Upper lobe of left lung (tissue), 6 donors: ENCODE measurements around the gene HMGCS1. TPM values are rescaled to one million over a fixed set of nuclear protein-coding genes. Genes with fewer than 3 reads are reported as not detected.
"Not testable (repeated sequence)": the region's sequence is repeated elsewhere in the genome, so short reads cannot be mapped to it uniquely, and the experiment has no call there.

Experiments
- ATAC-seq, 2 donors: fragments of 200-7000 bp; cut with Tn5 transposase; one replicate each; pipeline ENCODE4 v1.9.1; 2022; ENCODE audit warnings: mild to moderate bottlenecking in 2 of 2, moderate library complexity in 2 of 2; ENCODE audit not compliant: low FRiP score in 2 of 2
- DNase-seq, 2 donors: peaks; one replicate each; pipeline ENCODE4 v3.0.0-alpha.2; 2019 to 2020
- H3K27ac ChIP-seq, 4 donors: fragments of 200-600 bp; sonication (generic); one replicate each; pipeline ENCODE4 v1.5.1; 2016 to 2019
- H3K27me3 ChIP-seq, 4 donors: fragments of 200-600 bp; sonication (generic); one replicate each; pipeline ENCODE4 v1.5.1; 2017 to 2019
- H3K36me3 ChIP-seq, 4 donors: fragments of 200-600 bp; sonication (generic); one replicate each; pipeline ENCODE4 v1.5.1; 2016 to 2019
- H3K4me1 ChIP-seq, 4 donors: fragments of 200-600 bp; sonication (generic); one replicate each; pipeline ENCODE4 v1.5.1; 2018 to 2019
- H3K4me3 ChIP-seq, 4 donors: fragments of 200-600 bp; sonication (generic); one replicate each; pipeline ENCODE4 v1.5.1; 2017 to 2019; ENCODE audit warnings: mild to moderate bottlenecking in 2 of 4, moderate library complexity in 1 of 4
- H3K9me3 ChIP-seq, 4 donors: fragments of 200-600 bp; sonication (generic); one replicate each; pipeline ENCODE4 v1.5.1; 2018 to 2019
- CTCF ChIP-seq, 6 experiments: fragments of 450-650 bp in 4 of 6; fragments of 200-600 bp in 2 of 6; sonication (generic) in 2 of 6; IDR thresholded peaks; one replicate each; pipeline ENCODE4 v1.5.1; 2016 to 2019; ENCODE audit warnings: antibody characterized with exemption in 6 of 6
- EP300 ChIP-seq, 4 donors: sonication (generic); formaldehyde crosslinking; IDR thresholded peaks; one replicate each; pipeline ENCODE4 v1.5.1; 2017; ENCODE audit warnings: antibody characterized with exemption in 4 of 4, control low read depth in 2 of 4
- POLR2A ChIP-seq, 4 donors: fragments of 450-650 bp; IDR thresholded peaks; one replicate each; pipeline ENCODE4 v1.5.1; 2016 to 2017; ENCODE audit warnings: antibody characterized with exemption in 4 of 4, mild to moderate bottlenecking in 2 of 4
- POLR2AphosphoS5 ChIP-seq, 2 donors: sonication (generic); formaldehyde crosslinking; IDR thresholded peaks; one replicate each; pipeline ENCODE4 v1.5.1; 2017; ENCODE audit warnings: antibody characterized with exemption in 2 of 2
- WGBS, 2 donors: methylation state at CpG; one replicate each; pipeline ENCODE4 v1.1.5; 2017 to 2018; 5-methylcytosine and 5-hydroxymethylcytosine counted together
- total RNA-seq, 6 donors: library from RNA; depleted of rRNA in 4 of 6; stranded (reverse); fragments of >200 nt in 4 of 6; gene quantifications; one replicate each; pipeline versions ENCODE4 v1.1.0 to v1.2.1, GENCODE V29; 2016 to 2021
- donor health status: DM: no; HTN: no; CAD: no; lungs with moderate emphysema.
- donor health status: DM: no; HTN: yes; CAD: no; lungs with severe emphysema.

The HMGCS1 gene
- total RNA-seq, 6 donors from 2014 or later: 47.1 to 174 (median 107) TPM

GRCh38 chr5:43332401-43332800, 19.2 kb upstream of the HMGCS1 start:
- Histone ChIP-seq H3K36me3 (no peaks in the 10 kb centered on the region), H3K27me3 (no peaks in the 10 kb centered on the region), H3K9me3 (peaks cover 0 to 17% (median 9%) of the 10 kb centered on the region in 4 donors), H3K4me1 (no peaks in the 10 kb centered on the region), H3K27ac (no peak overlapping the region), H3K4me3 (no peak overlapping the region)
- WGBS, 2 donors: 85 to 88% methylated on average over 1 of the region's 1 CpG
- ATAC-seq: no peak
- DNase-seq: no peak
- TF ChIP-seq EP300 (IDR thresholded peaks at IDR 0.05) (no peak), POLR2A (IDR thresholded peaks at IDR 0.05) (no peak), CTCF (IDR thresholded peaks at IDR 0.05) (no peak), POLR2AphosphoS5 (IDR thresholded peaks at IDR 0.05) (no peak)

- not testable (repeated sequence) for H3K4me3 ChIP-seq, H3K9me3 ChIP-seq, H3K4me1 ChIP-seq, ATAC-seq, H3K27me3 ChIP-seq, H3K27ac ChIP-seq, H3K36me3 ChIP-seq, DNase-seq
These were observed 12.4 kb upstream of the HMGCS1 start for GRCh38 chr5:43325624-43326023.

GRCh38 chr5:43323488-43323887, 10.3 kb upstream of the HMGCS1 start:
- H3K9me3 ChIP-seq, H3K27ac ChIP-seq, H3K4me1 ChIP-seq, H3K27me3 ChIP-seq, H3K4me3 ChIP-seq, ATAC-seq, DNase-seq, H3K36me3 ChIP-seq: not testable (repeated sequence)
- WGBS, 2 donors: 50 to 80% methylated on average over 3 of the region's 3 CpGs

GRCh38 chr5:43320846-43321245, 7.6 kb upstream of the HMGCS1 start:
- TF ChIP-seq EP300 (IDR thresholded peaks at IDR 0.05): no peak
- no peak for TF ChIP-seq POLR2A (IDR thresholded peaks at IDR 0.05)
- no peak for TF ChIP-seq POLR2AphosphoS5 (IDR thresholded peaks at IDR 0.05)
- TF ChIP-seq CTCF (IDR thresholded peaks at IDR 0.05): no peak
- Histone ChIP-seq H3K4me3 (no peak overlapping the region), H3K27ac (no peak overlapping the region), H3K27me3 (no peaks in the 10 kb centered on the region), H3K4me1 (no peaks in the 10 kb centered on the region), H3K9me3 (no peaks in the 10 kb centered on the region), H3K36me3 (no peaks in the 10 kb centered on the region)
- ATAC-seq (no peak), DNase-seq (no peak)
- WGBS, 2 donors: 67 to 96% methylated on average over 4 of the region's 4 CpGs

GRCh38 chr5:43316421-43316820, 3.2 kb upstream of the HMGCS1 start:
- H3K27ac ChIP-seq: no peak overlapping the region
- no peaks in the 10 kb centered on the region for H3K9me3 ChIP-seq
- H3K4me1 ChIP-seq: peaks cover 9 to 14% (median 12%) of the 10 kb centered on the region in 4 donors
- DNase-seq (no peak), ATAC-seq (no peak)
- TF ChIP-seq POLR2A (IDR thresholded peaks at IDR 0.05) (no peak), EP300 (IDR thresholded peaks at IDR 0.05) (no peak), POLR2AphosphoS5 (IDR thresholded peaks at IDR 0.05) (no peak), CTCF (IDR thresholded peaks at IDR 0.05) (no peak)
- no peaks in the 10 kb centered on the region for H3K36me3 ChIP-seq
- WGBS, 2 donors: 79 to 86% methylated on average over 5 of the region's 5 CpGs
- H3K4me3 ChIP-seq: no peak overlapping the region
- H3K27me3 ChIP-seq: no peaks in the 10 kb centered on the region

- no peaks in the 10 kb centered on the region for H3K9me3 ChIP-seq
- WGBS, 2 donors: 97 to 98% methylated on average over 3 of the region's 3 CpGs
- no peaks in the 10 kb centered on the region for H3K27me3 ChIP-seq
- no peaks in the 10 kb centered on the region for H3K36me3 ChIP-seq
- no peak overlapping the region for H3K4me3 ChIP-seq
- no peak for TF ChIP-seq POLR2AphosphoS5 (IDR thresholded peaks at IDR 0.05)
- TF ChIP-seq CTCF (IDR thresholded peaks at IDR 0.05): no peak
- TF ChIP-seq EP300 (IDR thresholded peaks at IDR 0.05): no peak
- no peak for TF ChIP-seq POLR2A (IDR thresholded peaks at IDR 0.05)
- DNase-seq: no peak
- no peak overlapping the region for H3K27ac ChIP-seq
- peaks cover 9 to 18% (median 12%) of the 10 kb centered on the region in 4 donors for H3K4me1 ChIP-seq
- no peak for ATAC-seq
These were observed 2.5 kb upstream of the HMGCS1 start for GRCh38 chr5:43315682-43316081.
